22Rv1 (cell line): ENCODE data around the gene AGAP1.

Source experiments
- CTCF ChIP-seq: fragments of 450-650 bp; IDR thresholded peaks from 2 replicates; pipeline ENCODE4 v1.5.1; 2017; ENCODE audit warnings: mild to moderate bottlenecking
- ZFX ChIP-seq: fragments of 450-650 bp; IDR thresholded peaks from 2 replicates; pipeline ENCODE4 v1.6.1; 2017; ENCODE audit warnings: antibody characterized with exemption, borderline replicate concordance

DNA sequence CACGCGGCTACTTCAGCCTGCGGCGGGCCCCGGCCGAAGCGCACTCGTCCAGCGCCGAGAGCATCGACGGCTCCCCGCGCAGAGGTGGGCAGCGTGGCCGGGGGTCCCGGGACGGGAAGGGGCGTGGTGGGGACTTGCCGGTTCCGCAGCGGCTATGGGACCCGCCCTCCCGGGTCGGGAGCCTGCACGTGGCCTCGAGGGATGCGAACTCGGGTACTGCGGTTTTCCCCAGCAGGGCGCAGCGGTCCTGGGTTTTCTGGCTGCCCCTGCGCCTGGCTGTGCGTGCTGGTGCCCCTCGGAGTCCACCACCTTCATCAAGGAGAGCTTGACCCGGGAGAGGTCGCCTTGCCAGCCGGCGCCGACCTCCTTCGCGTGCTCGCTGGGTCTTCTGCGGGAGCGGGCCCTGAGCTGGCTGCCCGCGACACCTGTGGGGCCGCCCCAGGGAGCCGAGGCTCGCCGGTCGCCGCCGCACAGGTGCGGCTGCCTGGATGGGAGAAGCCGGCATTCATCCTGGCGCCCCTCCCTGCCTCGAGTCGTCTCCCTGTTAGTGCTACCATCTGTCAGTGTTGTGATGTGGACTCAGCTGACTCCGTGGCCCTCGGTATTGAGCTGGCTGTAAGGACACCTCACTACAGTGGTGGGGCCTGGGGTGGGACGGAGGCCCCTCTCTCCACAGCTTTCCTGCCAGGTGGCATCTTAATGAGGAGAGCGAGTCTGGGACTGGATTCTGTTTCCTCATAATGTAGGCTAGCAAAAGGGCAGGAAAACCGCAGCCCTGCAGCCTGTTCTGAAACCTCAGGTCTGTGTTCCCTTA is 177.3 kb downstream of the AGAP1 start:
- TF ChIP-seq CTCF = peak; percentile 43
- no peak for TF ChIP-seq ZFX
